Measurements from ENCODE around the gene ASB11.
A peak's percentile ranks its signal among the peaks of the same experiment; 100 is the strongest.

ASB11 gene

DNA sequence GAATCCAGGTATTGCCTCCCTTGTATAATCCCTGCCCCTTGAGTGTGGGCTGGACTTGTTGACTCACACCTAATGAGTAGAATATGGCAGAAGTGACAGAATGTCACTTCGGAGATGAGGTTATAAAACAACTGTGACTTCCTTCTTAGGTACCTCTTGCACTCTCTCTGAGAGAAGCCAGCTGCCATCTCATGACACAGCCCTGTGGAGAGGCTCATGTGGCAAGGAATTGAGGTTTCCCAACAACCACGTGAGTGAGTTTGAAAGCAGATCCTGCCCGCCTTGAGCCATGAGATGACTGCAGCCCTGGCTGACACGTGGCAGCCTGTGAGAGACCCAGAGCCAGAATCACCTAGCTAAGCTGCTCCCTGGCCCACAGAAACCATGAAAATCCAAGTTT is 13.5 kb downstream of the ASB11 start:
- TF ChIP-seq, protein P1, sequence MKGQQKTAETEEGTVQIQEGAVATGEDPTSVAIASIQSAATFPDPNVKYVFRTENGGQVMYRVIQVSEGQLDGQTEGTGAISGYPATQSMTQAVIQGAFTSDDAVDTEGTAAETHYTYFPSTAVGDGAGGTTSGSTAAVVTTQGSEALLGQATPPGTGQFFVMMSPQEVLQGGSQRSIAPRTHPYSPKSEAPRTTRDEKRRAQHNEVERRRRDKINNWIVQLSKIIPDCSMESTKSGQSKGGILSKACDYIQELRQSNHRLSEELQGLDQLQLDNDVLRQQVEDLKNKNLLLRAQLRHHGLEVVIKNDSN (IDR thresholded peaks at IDR 0.05), result no peak
- TF ChIP-seq, protein P2, sequence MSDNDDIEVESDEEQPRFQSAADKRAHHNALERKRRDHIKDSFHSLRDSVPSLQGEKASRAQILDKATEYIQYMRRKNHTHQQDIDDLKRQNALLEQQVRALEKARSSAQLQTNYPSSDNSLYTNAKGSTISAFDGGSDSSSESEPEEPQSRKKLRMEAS (IDR thresholded peaks at IDR 0.05), result no peak
- TF ChIP-seq NFIC (IDR thresholded peaks at IDR 0.05) (no peak), CREB1 (IDR thresholded peaks at IDR 0.05; ENCODE audit: low read depth) (no peak), TEAD4 (IDR thresholded peaks at IDR 0.05) (no peak), EGR1 (IDR thresholded peaks at IDR 0.05) (no peak), FOXM1 (IDR thresholded peaks at IDR 0.05; ENCODE audit: borderline replicate concordance, low read depth) (no peak), EP300 (IDR thresholded peaks at IDR 0.05; ENCODE audit: borderline replicate concordance) (no peak), RAD21 (IDR thresholded peaks at IDR 0.05; ENCODE audit: low read depth) (no peak), ZBTB7A (IDR thresholded peaks at IDR 0.05; ENCODE audit: low read depth) (no peak), TCF12 (IDR thresholded peaks at IDR 0.05; ENCODE audit: low read depth) (no peak), TAF1 (IDR thresholded peaks at IDR 0.05; ENCODE audit: low read depth) (no peak), CEBPB (IDR thresholded peaks at IDR 0.05) (no peak), YY1 (IDR thresholded peaks at IDR 0.05; ENCODE audit: low read depth) (no peak)
- TF ChIP-seq, protein P3, sequence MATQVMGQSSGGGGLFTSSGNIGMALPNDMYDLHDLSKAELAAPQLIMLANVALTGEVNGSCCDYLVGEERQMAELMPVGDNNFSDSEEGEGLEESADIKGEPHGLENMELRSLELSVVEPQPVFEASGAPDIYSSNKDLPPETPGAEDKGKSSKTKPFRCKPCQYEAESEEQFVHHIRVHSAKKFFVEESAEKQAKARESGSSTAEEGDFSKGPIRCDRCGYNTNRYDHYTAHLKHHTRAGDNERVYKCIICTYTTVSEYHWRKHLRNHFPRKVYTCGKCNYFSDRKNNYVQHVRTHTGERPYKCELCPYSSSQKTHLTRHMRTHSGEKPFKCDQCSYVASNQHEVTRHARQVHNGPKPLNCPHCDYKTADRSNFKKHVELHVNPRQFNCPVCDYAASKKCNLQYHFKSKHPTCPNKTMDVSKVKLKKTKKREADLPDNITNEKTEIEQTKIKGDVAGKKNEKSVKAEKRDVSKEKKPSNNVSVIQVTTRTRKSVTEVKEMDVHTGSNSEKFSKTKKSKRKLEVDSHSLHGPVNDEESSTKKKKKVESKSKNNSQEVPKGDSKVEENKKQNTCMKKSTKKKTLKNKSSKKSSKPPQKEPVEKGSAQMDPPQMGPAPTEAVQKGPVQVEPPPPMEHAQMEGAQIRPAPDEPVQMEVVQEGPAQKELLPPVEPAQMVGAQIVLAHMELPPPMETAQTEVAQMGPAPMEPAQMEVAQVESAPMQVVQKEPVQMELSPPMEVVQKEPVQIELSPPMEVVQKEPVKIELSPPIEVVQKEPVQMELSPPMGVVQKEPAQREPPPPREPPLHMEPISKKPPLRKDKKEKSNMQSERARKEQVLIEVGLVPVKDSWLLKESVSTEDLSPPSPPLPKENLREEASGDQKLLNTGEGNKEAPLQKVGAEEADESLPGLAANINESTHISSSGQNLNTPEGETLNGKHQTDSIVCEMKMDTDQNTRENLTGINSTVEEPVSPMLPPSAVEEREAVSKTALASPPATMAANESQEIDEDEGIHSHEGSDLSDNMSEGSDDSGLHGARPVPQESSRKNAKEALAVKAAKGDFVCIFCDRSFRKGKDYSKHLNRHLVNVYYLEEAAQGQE (IDR thresholded peaks at IDR 0.05; ENCODE audit: low read depth), result no peak

DNA sequence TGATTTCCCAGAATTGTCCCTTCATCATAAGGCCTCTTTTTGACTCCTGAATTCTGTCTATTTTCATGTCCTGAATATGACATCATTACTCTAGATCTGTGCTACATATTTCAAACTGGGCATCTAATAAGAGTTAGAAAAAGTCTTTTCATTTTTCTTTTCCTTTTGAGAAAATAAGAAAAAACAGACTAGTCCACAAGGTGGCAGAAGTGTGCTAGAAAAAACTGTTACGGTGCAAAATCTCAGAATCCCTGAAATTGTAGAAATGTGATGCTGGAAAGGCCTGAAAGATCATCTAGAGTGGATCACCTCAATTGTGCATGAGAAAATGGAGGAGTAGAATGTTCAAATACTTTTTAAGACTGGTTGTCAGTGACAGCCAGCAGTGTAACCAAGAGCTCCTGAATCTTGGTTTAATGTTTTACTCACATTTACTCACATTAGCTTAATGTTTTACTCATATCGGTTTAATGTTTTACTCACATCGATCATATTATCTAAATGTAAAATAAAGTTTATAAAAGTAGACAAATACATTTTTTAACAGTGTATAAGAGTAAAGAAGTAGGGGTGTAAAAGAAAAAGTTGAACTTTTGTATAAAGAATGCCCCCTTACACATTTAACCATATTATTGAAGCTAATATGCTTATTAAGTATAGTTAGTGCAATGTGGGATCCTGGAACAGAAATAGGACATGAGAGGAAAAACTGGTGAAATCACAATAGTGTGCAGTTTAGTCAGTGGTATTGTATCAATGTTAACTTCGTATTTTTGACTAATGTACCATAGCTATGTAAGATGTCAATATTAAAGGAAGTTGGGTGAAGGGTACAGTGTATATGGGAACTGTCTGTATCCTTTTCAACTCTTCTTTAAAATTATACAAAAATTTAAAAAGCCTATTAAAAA is 15.2 kb downstream of the ASB11 start:
- TF ChIP-seq EGR1 (IDR thresholded peaks at IDR 0.05), result no peak
- TF ChIP-seq TEAD4 (IDR thresholded peaks at IDR 0.05), result no peak
- peak; percentile 33; the same call in 1 of the 2 replicates for TF ChIP-seq RAD21 (IDR thresholded peaks at IDR 0.05; ENCODE audit: low read depth)
- no peak for TF ChIP-seq TAF1 (IDR thresholded peaks at IDR 0.05; ENCODE audit: low read depth)
- TF ChIP-seq ZBTB7A (IDR thresholded peaks at IDR 0.05; ENCODE audit: low read depth), result no peak
- no peak for TF ChIP-seq FOXM1 (IDR thresholded peaks at IDR 0.05; ENCODE audit: borderline replicate concordance, low read depth)
- no peak for TF ChIP-seq YY1 (IDR thresholded peaks at IDR 0.05; ENCODE audit: low read depth)

DNA sequence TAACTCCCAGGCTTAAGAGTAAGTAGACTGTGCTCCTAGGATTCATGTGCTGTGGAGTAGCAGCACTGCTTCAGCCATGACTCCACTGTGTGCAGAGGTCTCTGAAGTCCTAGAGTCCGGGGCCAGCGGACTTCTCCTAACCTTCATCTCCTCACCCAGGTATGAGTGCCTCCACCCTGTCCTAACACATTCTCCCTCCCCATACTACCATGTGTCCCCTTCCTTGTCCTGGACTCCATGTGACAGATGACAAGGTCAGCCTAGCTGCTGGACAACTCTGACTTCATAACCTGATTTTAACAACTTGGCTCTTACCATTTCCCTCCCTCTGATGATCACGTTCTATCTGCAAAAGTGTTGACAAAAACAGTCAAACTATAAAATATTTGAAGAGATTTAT is 16.7 kb downstream of the ASB11 start:
- TF ChIP-seq TEAD4 (IDR thresholded peaks at IDR 0.05) (no peak), TCF12 (IDR thresholded peaks at IDR 0.05; ENCODE audit: low read depth) (no peak), FOXM1 (IDR thresholded peaks at IDR 0.05; ENCODE audit: borderline replicate concordance, low read depth) (no peak), EP300 (IDR thresholded peaks at IDR 0.05; ENCODE audit: borderline replicate concordance) (no peak), YY1 (IDR thresholded peaks at IDR 0.05; ENCODE audit: low read depth) (no peak), RAD21 (IDR thresholded peaks at IDR 0.05; ENCODE audit: low read depth) (no peak), ZBTB7A (IDR thresholded peaks at IDR 0.05; ENCODE audit: low read depth) (no peak), CREB1 (IDR thresholded peaks at IDR 0.05; ENCODE audit: low read depth) (no peak)
- TF ChIP-seq, protein P2 (IDR thresholded peaks at IDR 0.05), result no peak
- TF ChIP-seq, protein P3 (IDR thresholded peaks at IDR 0.05; ENCODE audit: low read depth), result no peak

DNA sequence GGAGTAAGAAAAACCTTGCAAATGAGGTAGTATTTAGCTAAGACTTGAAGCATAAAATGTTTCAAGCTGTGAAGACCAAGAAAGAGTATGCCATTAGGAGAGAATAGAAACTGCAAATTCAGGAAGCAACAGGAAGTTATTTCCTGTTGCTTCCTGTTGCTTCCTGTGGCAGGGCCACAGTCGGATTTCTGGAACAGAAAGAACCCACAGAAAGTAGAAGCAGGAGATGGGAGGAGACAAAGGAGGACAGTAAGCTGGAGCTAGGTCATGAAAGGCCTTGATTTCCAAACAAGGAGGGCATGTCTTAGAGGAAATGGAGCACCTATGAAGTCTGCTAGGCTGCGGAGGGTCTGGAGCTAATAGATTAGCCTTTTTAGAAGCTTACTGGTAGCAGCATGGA is 17.2 kb downstream of the ASB11 start:
- no peak for TF ChIP-seq CEBPB (IDR thresholded peaks at IDR 0.05)
- TF ChIP-seq, protein P1 (IDR thresholded peaks at IDR 0.05), result no peak

DNA sequence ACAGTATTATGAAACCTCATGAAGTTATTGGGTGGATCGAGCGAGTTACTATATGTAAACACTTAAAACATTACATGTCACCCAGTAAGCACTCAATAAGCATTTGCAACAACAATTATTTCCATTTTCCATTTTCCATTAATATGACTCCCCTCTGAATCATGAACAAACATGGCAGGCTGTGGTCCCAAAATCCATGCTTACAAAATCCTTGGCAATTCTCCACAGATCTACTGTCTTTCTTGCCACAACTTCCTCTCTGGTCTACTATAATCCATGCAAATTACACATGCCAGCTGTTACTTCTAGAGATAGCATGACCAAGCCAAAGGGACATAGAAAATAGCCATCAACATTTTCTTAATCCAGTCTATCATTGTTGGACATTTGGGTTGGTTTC is 22.0 kb downstream of the ASB11 start:
- no peak for TF ChIP-seq TCF12 (IDR thresholded peaks at IDR 0.05; ENCODE audit: low read depth)
- TF ChIP-seq, protein P3 (IDR thresholded peaks at IDR 0.05; ENCODE audit: low read depth), result no peak
- no peak for TF ChIP-seq YY1 (IDR thresholded peaks at IDR 0.05; ENCODE audit: low read depth)

Data from Ishikawa (cell line).